NK-92 (cell line): ENCODE measurements around the gene THOC2.
"Not testable (repeated sequence)": the region's sequence is repeated elsewhere in the genome, so short reads cannot be mapped to it uniquely, and the experiment has no call there.

Source experiments
- DNase-seq: peaks from one replicate; lab custom pipeline; 2025; ENCODE audit not compliant: unreplicated experiment; lab: John Stamatoyannopoulos, UW

The THOC2 gene

GRCh38 chrX:123679733-123680460 is 53.0 kb downstream of the THOC2 start:
- DNase-seq, result not testable (repeated sequence)

GRCh38 chrX:123675154-123675553 is 57.7 kb downstream of the THOC2 start:
- no peak for DNase-seq

- no peak for DNase-seq
Measured at GRCh38 chrX:123673813-123674212, 59.0 kb downstream of the THOC2 start.

GRCh38 chrX:123665197-123665596 is 67.7 kb downstream of the THOC2 start:
- DNase-seq, result no peak

GRCh38 chrX:123664467-123665167 is 68.2 kb downstream of the THOC2 start:
- DNase-seq, result not testable (repeated sequence)

- DNase-seq, result not testable (repeated sequence)
Measured at GRCh38 chrX:123663720-123664119, 69.1 kb downstream of the THOC2 start.

GRCh38 chrX:123656507-123656906 is 76.3 kb downstream of the THOC2 start:
- not testable (repeated sequence) for DNase-seq

- DNase-seq, result not testable (repeated sequence)
Measured at GRCh38 chrX:123648811-123649181, 84.1 kb downstream of the THOC2 start.

GRCh38 chrX:123648028-123648810 is 84.6 kb downstream of the THOC2 start:
- DNase-seq, result no peak

- no peak for DNase-seq
Measured at GRCh38 chrX:123647244-123647643, 85.6 kb downstream of the THOC2 start.

GRCh38 chrX:123629502-123629901 is 103.3 kb downstream of the THOC2 start:
- DNase-seq, result no peak

GRCh38 chrX:123626962-123627361 is 105.9 kb downstream of the THOC2 start:
- no peak for DNase-seq

- DNase-seq, result no peak
Measured at GRCh38 chrX:123625952-123626351, 106.9 kb downstream of the THOC2 start.

- DNase-seq, result no peak
Measured at GRCh38 chrX:123625477-123625876, 107.4 kb downstream of the THOC2 start.

- no peak for DNase-seq
Measured at GRCh38 chrX:123617007-123617406, 115.8 kb downstream of the THOC2 start.

- DNase-seq, result no peak
Measured at GRCh38 chrX:123610915-123611314, 121.9 kb downstream of the THOC2 start.

GRCh38 chrX:123607806-123608205 is 125.0 kb downstream of the THOC2 start:
- DNase-seq, result no peak

- no peak for DNase-seq
Measured at GRCh38 chrX:123607270-123607669, 125.6 kb downstream of the THOC2 start.

- DNase-seq, result no peak
Measured at GRCh38 chrX:123603491-123603890, 129.4 kb downstream of the THOC2 start.

GRCh38 chrX:123601437-123601836 is 131.4 kb downstream of the THOC2 start:
- no peak for DNase-seq

- DNase-seq, result no peak
Measured at GRCh38 chrX:123600181-123600580, 132.7 kb downstream of the THOC2 start.
